Fibroblast of gingiva (primary cell): ENCODE results near the gene SULT4A1.
A peak's percentile ranks its signal among the peaks of the same experiment; 100 is the strongest.
"Not testable (repeated sequence)": the region's sequence is repeated elsewhere in the genome, so short reads cannot be mapped to it uniquely, and the experiment has no call there.

Experiments used
- DNase-seq: peaks from one replicate; pipeline ENCODE4 v3.0.0-alpha.2; 2011; ENCODE audit warnings: low read depth

The SULT4A1 gene

GRCh38 chr22:43886231-43886630 is 23.9 kb upstream of the SULT4A1 start:
- no peak for DNase-seq

DNA sequence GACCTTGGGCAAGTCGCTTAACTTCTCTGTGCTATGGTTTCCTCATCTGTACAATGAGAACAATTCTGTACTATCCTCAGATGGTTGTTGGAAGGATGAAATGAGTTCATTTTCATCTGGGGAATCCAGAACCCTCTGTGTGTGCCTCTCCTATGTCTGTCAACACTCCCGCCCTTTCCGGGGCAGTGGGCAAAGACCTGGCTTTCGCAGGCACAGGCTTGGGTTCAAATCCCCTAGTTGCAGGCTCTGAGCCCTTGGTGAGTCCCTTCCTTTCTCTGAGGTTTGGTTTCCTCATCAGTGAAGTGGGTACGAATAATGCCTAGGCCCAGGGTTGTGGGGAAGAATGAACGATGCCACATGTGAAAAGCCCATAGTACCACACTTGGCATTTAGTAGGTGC is 23.5 kb upstream of the SULT4A1 start:
- no peak for DNase-seq

GRCh38 chr22:43885319-43885671 is 23.0 kb upstream of the SULT4A1 start:
- DNase-seq, result no peak

DNA sequence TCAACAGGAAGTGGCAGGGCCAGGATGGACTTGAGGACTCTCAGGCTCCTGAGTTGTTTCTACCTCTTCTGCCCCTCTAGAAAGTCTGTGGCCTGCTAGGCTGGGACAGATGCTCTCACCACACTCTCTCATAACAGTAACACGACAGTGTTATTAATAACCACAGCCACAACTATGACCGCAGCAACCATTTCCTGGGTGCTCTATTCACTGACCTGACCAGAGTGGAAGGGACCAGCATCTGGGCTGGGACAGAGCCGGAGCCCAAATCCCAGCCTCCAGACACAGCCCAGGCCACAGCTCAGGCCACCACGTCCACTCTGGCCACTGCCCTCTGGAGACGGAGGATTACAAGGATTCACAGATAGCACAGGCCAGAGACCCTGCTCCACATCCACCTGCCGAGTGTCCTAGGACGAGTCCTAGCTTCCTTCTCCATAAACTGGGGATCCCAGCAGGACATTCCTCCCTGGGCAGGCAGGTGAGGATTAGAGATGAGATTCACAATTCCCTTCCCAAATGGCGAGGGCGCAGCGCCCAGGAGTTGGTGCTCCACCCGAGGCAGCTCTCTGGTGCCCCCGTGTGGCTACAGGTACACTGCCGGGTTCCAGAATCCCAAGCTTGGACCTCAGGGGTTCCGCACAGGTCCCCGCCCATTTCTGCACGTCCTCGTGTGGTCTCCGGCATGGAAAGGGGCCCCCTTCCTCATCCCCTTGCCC is 22.4 kb upstream of the SULT4A1 start:
- DNase-seq, result no peak

DNA sequence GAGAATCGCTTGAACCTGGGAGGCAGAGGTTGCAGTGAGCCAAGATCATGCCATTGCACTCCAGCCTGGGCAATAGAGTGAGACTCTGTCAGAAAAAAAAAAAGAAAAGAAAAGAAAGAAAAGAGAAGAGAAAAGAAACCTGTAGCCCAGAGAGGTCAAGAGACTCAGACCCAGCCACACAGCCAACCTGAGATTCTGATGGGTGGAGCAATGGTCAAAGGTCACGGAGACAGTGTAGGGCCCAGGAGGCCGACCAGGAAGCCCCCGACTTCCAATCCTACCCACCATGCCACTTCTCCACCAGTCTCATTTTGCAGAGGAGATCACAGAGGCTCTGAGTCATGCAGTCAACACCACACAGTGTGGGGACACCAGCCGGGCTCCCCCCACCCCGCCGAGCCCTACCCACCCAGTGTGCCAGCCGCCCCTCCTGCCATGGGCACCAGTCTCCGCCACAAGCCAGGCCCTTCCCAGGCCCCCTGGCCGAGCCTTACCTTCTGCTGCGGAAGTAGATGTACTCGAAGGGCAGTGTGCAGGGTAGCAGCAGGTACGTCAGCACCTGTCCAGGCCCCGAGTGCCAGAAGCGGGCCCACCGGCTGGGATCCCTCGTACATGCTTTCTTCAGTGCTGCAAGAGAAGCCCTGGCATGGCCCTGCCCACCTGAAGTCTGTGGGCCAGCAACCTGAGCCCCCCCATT is 21.6 kb upstream of the SULT4A1 start:
- no peak for DNase-seq

DNA sequence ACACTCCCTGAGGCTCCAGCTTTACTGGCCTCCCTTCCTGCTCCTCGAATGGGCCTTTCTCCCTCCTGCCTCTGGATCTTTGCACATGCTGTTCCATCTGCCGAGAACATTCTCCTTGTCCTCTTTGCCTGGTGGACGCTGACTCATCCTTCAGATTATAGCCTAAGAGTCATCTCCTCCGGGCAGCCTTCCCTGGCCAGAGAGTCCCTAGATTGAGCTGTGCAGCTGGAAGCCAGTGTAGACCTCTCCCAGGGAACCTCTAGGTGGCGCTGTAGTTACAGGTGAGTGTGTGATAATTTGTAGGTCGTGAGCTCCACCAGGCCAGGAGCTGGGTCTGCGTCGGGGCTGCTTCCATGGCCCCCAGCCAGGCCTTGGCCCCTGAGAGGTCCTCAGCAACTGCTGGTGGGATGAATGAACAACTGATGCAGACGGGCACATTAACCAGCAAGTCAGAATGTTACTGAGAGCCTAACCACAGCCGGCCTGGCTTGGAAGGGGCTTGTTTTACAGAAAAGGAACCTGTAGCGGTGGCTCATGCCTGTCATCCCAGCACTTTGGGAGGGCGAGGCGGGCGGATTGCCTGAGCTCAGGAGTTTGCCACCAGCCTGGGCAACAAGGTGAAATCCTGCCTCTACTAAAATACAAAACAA is 20.8 kb upstream of the SULT4A1 start:
- DNase-seq, result peak; percentile 46

GRCh38 chr22:43882122-43882767 is 19.9 kb upstream of the SULT4A1 start:
- DNase-seq, result no peak

DNA sequence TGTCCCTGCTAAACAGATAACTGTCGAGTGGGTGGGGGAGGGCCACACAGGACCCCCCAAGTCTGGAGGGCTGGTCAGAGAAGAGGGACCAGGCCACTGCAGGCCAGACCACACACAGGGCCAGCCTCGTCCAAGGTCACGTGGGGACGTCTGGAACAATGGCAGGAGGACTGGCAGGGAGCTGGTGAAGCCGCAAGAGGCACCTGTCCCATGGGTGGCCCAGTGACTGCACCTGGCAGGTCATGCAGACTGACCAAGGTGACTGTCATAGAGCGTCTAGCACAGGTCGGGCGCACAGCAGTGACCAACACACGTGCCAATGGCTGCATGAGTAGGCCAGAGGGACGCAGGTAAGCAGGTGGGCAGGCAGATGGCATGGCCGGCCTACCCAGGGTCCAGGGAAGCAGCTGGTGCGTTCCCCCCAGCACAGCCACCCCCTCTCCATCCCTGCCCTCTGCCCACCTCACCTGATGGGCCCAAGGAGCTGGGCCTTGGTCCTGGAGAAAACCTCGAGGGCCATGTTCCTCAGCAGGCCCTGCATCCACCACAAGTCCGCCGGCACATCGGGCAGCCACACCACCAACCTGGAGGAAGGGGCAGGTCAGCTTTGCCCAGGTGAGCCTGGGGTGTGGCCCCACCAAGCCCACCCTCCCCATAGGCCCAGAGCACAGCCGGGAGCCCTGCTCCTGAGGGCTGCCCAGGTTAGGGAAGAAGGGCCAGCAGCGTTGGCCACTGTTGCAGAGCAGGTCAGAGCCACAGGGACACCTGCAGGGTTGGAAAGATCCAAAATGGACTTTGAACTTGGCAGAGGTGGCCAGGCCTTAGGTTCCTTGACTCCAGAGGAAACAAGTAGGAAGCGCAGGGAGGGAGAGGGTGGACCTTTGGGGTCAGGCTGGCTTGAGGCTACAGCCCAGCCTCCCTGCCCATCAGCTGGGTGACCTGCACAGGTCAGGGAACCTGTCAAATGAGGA is 19.1 kb upstream of the SULT4A1 start:
- DNase-seq, result no peak

DNA sequence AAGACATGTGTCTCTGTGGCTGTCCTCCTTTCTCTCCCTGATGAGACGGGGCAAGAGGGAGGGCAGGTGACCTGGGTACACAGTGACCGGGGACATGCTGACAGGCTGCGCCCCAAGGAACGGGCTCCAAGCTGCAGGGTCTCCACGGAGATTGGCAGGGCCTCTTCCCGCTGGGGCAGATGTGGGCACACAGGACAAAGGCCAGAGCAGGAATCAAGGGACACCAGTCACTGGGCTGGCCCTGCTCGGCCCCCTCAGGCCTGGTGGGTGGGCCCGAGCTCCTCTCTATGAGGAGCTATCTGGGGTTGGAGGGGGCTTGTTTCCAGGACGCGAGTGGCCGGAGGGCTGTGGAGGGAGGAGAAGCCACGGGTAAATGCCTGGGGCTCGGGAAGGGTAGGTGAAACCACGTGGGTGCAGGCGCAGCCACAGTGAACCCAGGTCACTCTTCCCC is 18.3 kb upstream of the SULT4A1 start:
- no peak for DNase-seq

GRCh38 chr22:43879901-43880540 is 17.7 kb upstream of the SULT4A1 start:
- DNase-seq, result no peak

DNA sequence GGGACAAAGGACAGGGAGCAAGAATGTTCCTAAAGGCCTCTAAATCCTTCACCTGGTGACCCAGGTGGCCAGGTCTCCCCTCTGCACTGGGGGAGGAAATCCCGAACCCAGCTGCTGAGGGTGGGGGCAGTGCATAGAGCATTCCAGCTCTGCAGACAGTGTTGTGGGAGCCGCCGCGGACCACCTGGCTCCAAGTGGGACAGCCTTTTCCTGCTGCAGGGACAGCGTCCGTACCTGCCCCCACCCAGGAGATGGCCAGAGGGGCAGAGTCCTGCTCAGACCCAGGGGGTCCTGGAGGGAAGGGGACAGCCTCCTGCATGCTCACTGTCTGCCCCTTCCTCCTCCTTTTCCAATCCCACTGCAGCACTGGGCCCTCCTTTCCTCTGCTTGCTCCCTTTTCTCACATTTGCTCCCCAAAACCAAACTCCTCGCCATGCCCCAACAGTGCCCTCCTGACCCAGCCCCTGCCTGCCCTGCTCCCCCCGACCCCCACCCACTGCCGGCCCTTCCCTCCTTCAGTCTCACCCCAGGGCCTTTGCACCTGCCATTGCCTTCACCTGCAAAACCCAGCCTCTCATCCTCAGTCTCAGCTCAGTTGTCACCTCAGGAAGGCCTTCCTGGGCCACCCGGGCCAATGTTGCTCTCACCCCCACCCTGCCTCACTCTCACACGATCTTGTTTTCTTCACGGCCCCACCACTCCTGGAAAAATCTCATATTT is 16.7 kb upstream of the SULT4A1 start:
- DNase-seq, result no peak

DNA sequence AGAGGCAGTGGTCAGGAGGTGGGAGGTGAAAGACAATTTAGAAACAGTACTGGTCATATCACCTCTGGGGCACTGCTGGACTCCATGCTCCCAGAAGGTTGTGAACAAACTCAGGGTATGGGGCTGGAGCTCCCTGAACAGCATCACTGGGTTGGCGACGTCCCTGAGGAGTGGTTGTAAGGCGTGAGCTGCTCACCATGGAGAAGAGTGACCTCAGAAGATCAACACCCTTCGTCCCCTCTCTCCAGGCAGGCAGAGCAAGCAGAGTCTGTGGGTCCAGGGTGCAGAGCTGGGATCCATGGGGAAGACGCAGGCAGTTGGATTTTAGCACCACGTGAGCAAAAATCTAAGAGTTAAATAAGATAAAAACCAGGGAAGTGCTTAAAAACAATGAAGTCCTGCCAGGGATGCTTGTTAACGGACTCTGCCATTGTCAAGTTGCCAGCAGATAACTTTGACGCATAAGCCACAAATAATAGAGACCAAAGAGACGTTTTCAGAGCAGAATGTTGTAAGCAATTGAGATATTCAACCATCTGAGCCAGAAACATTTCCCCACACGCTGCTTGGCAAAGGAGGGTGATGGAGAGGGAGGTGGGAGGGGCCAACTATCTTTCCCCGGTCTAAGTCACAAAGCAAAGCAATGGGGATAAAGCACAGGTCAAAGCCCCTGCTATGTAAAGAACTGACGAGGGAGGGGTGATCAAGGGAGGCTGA is 15.9 kb upstream of the SULT4A1 start:
- DNase-seq, result peak; percentile 32

GRCh38 chr22:43876866-43877509 is 14.7 kb upstream of the SULT4A1 start:
- no peak for DNase-seq

- DNase-seq, result no peak
Measured at GRCh38 chr22:43869799-43870198, 7.5 kb upstream of the SULT4A1 start.

GRCh38 chr22:43869001-43869400 is 6.7 kb upstream of the SULT4A1 start:
- DNase-seq, result not testable (repeated sequence)

GRCh38 chr22:43867839-43868635 is 5.7 kb upstream of the SULT4A1 start:
- peak; percentile 40 for DNase-seq

DNA sequence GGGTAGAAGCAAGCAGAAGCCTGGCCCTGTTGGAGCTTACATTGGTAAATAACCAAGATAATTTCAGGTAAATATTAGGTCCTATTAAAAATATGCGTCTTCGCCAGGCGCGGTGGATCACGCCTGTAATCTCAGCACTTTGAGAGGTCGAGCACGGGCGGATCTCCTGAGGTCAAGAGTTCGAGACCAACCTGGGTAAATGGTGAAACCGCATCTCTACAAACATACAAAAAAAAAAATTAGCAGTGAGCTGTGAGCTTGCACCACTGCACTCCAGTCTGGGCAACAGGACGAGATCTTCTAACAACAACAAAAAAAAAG is 529 bp upstream of the SULT4A1 start:
- no peak for DNase-seq

DNA sequence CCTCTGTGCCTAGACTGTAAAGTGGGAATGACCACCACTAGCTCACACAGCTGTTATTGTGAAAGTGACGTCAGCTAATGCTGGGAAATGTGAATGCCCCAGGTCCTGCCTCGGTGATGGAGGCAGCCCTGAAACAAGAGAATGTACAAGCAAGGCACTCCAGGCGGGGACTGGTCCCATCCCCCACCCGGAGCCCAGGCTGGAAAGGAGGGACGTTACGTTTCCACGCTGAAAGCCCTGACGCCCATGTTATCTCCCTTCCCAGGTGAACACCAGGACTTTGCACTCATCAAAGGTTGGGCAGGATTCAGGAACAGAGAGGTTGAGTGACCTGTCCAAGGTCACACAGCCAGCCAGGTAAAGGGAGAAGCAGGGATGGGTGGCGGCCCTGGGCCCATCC is 784 bp downstream of the SULT4A1 start:
- DNase-seq, result no peak

GRCh38 chr22:43860831-43861230 is 1.5 kb downstream of the SULT4A1 start:
- DNase-seq, result no peak
